ENCODE data around the gene CCDC194.

GRCh38 chr19:17421942-17422341, 27.9 kb upstream of the CCDC194 start:
- TF ChIP-seq, protein P1, sequence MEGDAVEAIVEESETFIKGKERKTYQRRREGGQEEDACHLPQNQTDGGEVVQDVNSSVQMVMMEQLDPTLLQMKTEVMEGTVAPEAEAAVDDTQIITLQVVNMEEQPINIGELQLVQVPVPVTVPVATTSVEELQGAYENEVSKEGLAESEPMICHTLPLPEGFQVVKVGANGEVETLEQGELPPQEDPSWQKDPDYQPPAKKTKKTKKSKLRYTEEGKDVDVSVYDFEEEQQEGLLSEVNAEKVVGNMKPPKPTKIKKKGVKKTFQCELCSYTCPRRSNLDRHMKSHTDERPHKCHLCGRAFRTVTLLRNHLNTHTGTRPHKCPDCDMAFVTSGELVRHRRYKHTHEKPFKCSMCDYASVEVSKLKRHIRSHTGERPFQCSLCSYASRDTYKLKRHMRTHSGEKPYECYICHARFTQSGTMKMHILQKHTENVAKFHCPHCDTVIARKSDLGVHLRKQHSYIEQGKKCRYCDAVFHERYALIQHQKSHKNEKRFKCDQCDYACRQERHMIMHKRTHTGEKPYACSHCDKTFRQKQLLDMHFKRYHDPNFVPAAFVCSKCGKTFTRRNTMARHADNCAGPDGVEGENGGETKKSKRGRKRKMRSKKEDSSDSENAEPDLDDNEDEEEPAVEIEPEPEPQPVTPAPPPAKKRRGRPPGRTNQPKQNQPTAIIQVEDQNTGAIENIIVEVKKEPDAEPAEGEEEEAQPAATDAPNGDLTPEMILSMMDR (IDR thresholded peaks at IDR 0.05) = no peak
- TF ChIP-seq EP300 (IDR thresholded peaks at IDR 0.05) = no peak

Measured in upper lobe of left lung (tissue), 4 donors.